ENCODE results near the gene CDC42EP5.
"Not testable (repeated sequence)": the region's sequence is repeated elsewhere in the genome, so short reads cannot be mapped to it uniquely, and the experiment has no call there.

DNA sequence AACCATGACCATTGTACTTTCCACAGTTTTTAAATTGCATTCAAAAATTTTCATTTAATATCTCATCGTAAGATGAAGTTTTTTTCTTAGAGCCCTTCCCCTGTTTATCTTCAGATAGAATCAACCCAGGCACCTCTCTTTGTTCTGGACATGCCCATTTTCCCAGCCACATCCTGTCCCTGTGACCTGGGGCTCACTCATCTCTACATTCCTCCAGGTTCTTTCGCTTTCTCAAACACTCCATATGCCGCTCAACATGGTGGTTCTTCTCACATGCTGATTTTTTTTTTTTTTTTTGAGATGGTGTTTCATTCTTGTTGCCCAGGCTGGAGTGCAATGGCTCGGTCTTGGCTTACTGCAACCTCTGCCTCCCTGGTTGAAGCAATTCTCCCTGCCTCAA, 32.4 kb upstream of the CDC42EP5 start:
- TF ChIP-seq CTCF (IDR thresholded peaks at IDR 0.05); RAD21 (IDR thresholded peaks at IDR 0.05; ENCODE audit: low read length); EP300 (IDR thresholded peaks at IDR 0.05; ENCODE audit: borderline replicate concordance in 1 of 2, low read depth in 1 of 2, low read length in 1 of 2); SIN3A (IDR thresholded peaks at IDR 0.05; ENCODE audit: borderline replicate concordance, low read depth, low read length): not testable (repeated sequence)
- TF ChIP-seq, protein P1, sequence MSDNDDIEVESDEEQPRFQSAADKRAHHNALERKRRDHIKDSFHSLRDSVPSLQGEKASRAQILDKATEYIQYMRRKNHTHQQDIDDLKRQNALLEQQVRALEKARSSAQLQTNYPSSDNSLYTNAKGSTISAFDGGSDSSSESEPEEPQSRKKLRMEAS (IDR thresholded peaks at IDR 0.05; ENCODE audit: low read depth), result not testable (repeated sequence)
